Kidney capillary endothelial cell (primary cell): ENCODE results near the gene RDH13.
"Not testable (repeated sequence)": the region's sequence is repeated elsewhere in the genome, so short reads cannot be mapped to it uniquely, and the experiment has no call there.

Experiments
- DNase-seq: peaks from one replicate; pipeline ENCODE4 v3.0.0-alpha.2; 2018; ENCODE audit warnings: low spot score

RDH13 gene

GRCh38 chr19:55062735-55063491 lies at the start of gene RDH13:
Gene RDH13 (minus strand): TSS chr19:55063148. CDS start chr19:55063032, 116 bp downstream.
- peak; percentile 93 for DNase-seq

- no peak for DNase-seq
Observed at GRCh38 chr19:55112246-55112776, 49.4 kb upstream of the RDH13 start.

- no peak for DNase-seq
Observed at GRCh38 chr19:55111238-55111831, 48.4 kb upstream of the RDH13 start.

- no peak for DNase-seq
Observed at GRCh38 chr19:55109527-55110291, 46.8 kb upstream of the RDH13 start.

GRCh38 chr19:55107252-55107651 lies 44.3 kb upstream of the RDH13 start:
- not testable (repeated sequence) for DNase-seq

GRCh38 chr19:55106591-55106990 lies 43.6 kb upstream of the RDH13 start:
- DNase-seq = no peak

- no peak for DNase-seq
Observed at GRCh38 chr19:55105237-55105636, 42.3 kb upstream of the RDH13 start.

- DNase-seq = no peak
Observed at GRCh38 chr19:55103190-55103589, 40.2 kb upstream of the RDH13 start.

- DNase-seq = no peak
Observed at GRCh38 chr19:55101261-55101660, 38.3 kb upstream of the RDH13 start.

- no peak for DNase-seq
Observed at GRCh38 chr19:55099557-55100506, 36.9 kb upstream of the RDH13 start.

- DNase-seq = no peak
Observed at GRCh38 chr19:55098716-55099556, 36.0 kb upstream of the RDH13 start.

- no peak for DNase-seq
Observed at GRCh38 chr19:55097864-55098715, 35.1 kb upstream of the RDH13 start.

- no peak for DNase-seq
Observed at GRCh38 chr19:55096061-55096701, 33.2 kb upstream of the RDH13 start.

- no peak for DNase-seq
Observed at GRCh38 chr19:55095260-55096060, 32.5 kb upstream of the RDH13 start.

GRCh38 chr19:55094456-55095259 lies 31.7 kb upstream of the RDH13 start:
- DNase-seq = no peak

- no peak for DNase-seq
Observed at GRCh38 chr19:55092423-55093318, 29.7 kb upstream of the RDH13 start.
